Right lobe of liver (tissue), 6 donors: ENCODE measurements around the gene PRSS8. TPM values are rescaled to one million over a fixed set of nuclear protein-coding genes. Genes with fewer than 3 reads are reported as not detected.
"Not testable (repeated sequence)": the region's sequence is repeated elsewhere in the genome, so short reads cannot be mapped to it uniquely, and the experiment has no call there.

ENCODE experiments used
- ATAC-seq, 4 donors: fragments of 200-7000 bp; cut with Tn5 transposase; one replicate each; pipeline ENCODE4 v1.9.1; 2020; ENCODE audit warnings: mild to moderate bottlenecking in 4 of 4, moderate library complexity in 4 of 4
- DNase-seq, 3 donors: peaks; one replicate each; pipeline ENCODE4 v3.0.0-alpha.2; 2020
- H3K27ac ChIP-seq, 3 donors: fragments of 200-600 bp; one replicate each; pipeline ENCODE4 v1.8.0; 2022
- H3K27me3 ChIP-seq, 2 donors: fragments of 200-600 bp; one replicate each; pipeline ENCODE4 v1.8.0; 2022
- H3K36me3 ChIP-seq, 4 donors: fragments of 200-600 bp; sonication (generic) in 1 of 4; one replicate each; pipeline versions ENCODE4 v1.5.1 to v1.8.0; 2017 to 2022; ENCODE audit warnings: control low read depth in 1 of 4
- H3K4me1 ChIP-seq, 4 donors: fragments of 200-600 bp; sonication (generic) in 1 of 4; one replicate each; pipeline versions ENCODE4 v1.5.1 to v1.8.0; 2017 to 2022; ENCODE audit warnings: control low read depth in 1 of 4
- H3K4me3 ChIP-seq, 3 donors: fragments of 200-600 bp; one replicate each; pipeline ENCODE4 v1.8.0; 2022
- H3K9me3 ChIP-seq, 4 donors: fragments of 200-600 bp; sonication (generic) in 1 of 4; one replicate each; pipeline versions ENCODE4 v1.5.1 to v1.8.0; 2017 to 2022; ENCODE audit warnings: control low read depth in 1 of 4
- CTCF ChIP-seq, 4 donors: fragments of 200-600 bp in 3 of 4; fragments of 450-650 bp in 1 of 4; IDR thresholded peaks; one replicate each; pipeline versions ENCODE4 v1.5.1 to v1.8.0; 2016 to 2022; ENCODE audit warnings: antibody characterized with exemption in 4 of 4, mild to moderate bottlenecking in 2 of 4
- POLR2A ChIP-seq: fragments of 450-650 bp; IDR thresholded peaks from one replicate; pipeline ENCODE4 v1.6.1; 2017; ENCODE audit warnings: antibody characterized with exemption, mild to moderate bottlenecking
- WGBS: methylation state at CpG from one replicate; pipeline ENCODE4 v1.1.6; 2018; ENCODE audit warnings: low coverage, low lambda C conversion rate; ENCODE audit not compliant: insufficient coverage; ENCODE audit errors: missing lambda C conversion rate; 5-methylcytosine and 5-hydroxymethylcytosine counted together
- intact Hi-C, 2 donors: fragments of 100-400 bp; cut with DNase I; formaldehyde crosslinking; loops; one replicate each; pipeline versions ENCODE4 v1.11.2 to v1.14.1; 2022
- total RNA-seq, 6 experiments: library from RNA; depleted of rRNA in 2 of 6; stranded (reverse); fragments of >200 nt in 2 of 6; fragmentation: NEBNext Ultra II Directional in 3 of 6; extraction: Animal tissue kit (Norgen Biotek cat#: 25700) in 3 of 6; gene quantifications; one replicate each; pipeline versions ENCODE4 v1.1.0 to v1.2.4, GENCODE V29; 2016 to 2023
- donor health status: DM: no; HTN: yes; CAD: no.
- donor health status: DM: no; HTN: no; CAD: no.
- donor health status: DM: no; HTN: no; CAD: no.
- donor health status: DM: no; HTN: yes; CAD: no.
- donor health status: DM: no; HTN: yes; CAD: no.

The PRSS8 gene
- total RNA-seq, 6 experiments from 2014 or later, result 5.6 to 20.0 (median 13.1) TPM

GRCh38 chr16:31145398-31145990 is 10.0 kb upstream of the PRSS8 start:
- no peak for DNase-seq
- WGBS, result 40% methylated on average over 7 of the region's 12 CpGs
- H3K9me3 ChIP-seq, result no peaks in the 10 kb centered on the region
- H3K4me1 ChIP-seq, result peaks cover 0 to 15% (median 7%) of the 10 kb centered on the region in 4 donors
- ATAC-seq, result no peak
- H3K36me3 ChIP-seq, result no peaks in the 10 kb centered on the region
- no peak overlapping the region for H3K27ac ChIP-seq
- intact Hi-C loops, result no loop called here
- no peak overlapping the region for H3K4me3 ChIP-seq
- no peaks in the 10 kb centered on the region for H3K27me3 ChIP-seq
- TF ChIP-seq POLR2A, result no peak

- intact Hi-C loops, result not testable (repeated sequence)
Measured at GRCh38 chr16:31144418-31144817, 8.9 kb upstream of the PRSS8 start.

GRCh38 chr16:31143694-31144148 is 8.2 kb upstream of the PRSS8 start:
- Histone ChIP-seq H3K36me3 (no peaks in the 10 kb centered on the region), H3K27ac (no peak overlapping the region), H3K9me3 (no peaks in the 10 kb centered on the region), H3K4me3 (no peak overlapping the region), H3K27me3 (no peaks in the 10 kb centered on the region), H3K4me1 (peaks cover 0 to 18% (median 9%) of the 10 kb centered on the region in 4 donors)
- 80% methylated on average over 1 of the region's 8 CpGs for WGBS
- TF ChIP-seq CTCF (IDR thresholded peaks at IDR 0.05) (no peak), POLR2A (no peak)
- DNase-seq (no peak), ATAC-seq (no peak)
- intact Hi-C loops, result no loop called here

More at GRCh38 chr16:31144418-31144817, 8.9 kb upstream of the PRSS8 start:
- WGBS, result 84% methylated on average over 6 of the region's 7 CpGs
- H3K4me3 ChIP-seq, H3K9me3 ChIP-seq, H3K36me3 ChIP-seq, H3K27ac ChIP-seq, ATAC-seq, DNase-seq, H3K27me3 ChIP-seq: not testable (repeated sequence)
- H3K4me1 ChIP-seq, result peaks cover 0 to 18% (median 9%) of the 10 kb centered on the region in 4 donors

- Histone ChIP-seq H3K27ac (peak overlapping the region in 2 of 3 donors; percentile 75 to 78), H3K9me3 (no peaks in the 10 kb centered on the region), H3K36me3 (no peaks in the 10 kb centered on the region), H3K4me1 (peaks cover 0 to 18% (median 9%) of the 10 kb centered on the region in 4 donors), H3K27me3 (no peaks in the 10 kb centered on the region), H3K4me3 (peak overlapping the region in 2 of 3 donors; percentile 48 to 51)
- no peak for DNase-seq
- 60% methylated on average over 5 of the region's 22 CpGs for whole genome bisulfite sequencing
- no peak for ATAC-seq
- no peak for TF ChIP-seq POLR2A
- no peak for TF ChIP-seq CTCF (IDR thresholded peaks at IDR 0.05)
- intact Hi-C loops, result no loop called here
Measured at GRCh38 chr16:31143011-31143693, 7.6 kb upstream of the PRSS8 start.

GRCh38 chr16:31142109-31143010 is 6.8 kb upstream of the PRSS8 start:
- Histone ChIP-seq H3K4me3 (peak overlapping the region; percentile 17 to 51 (median 48)), H3K27ac (peak overlapping the region; percentile 64 to 78 (median 75)), H3K4me1 (peaks cover 0 to 18% (median 9%) of the 10 kb centered on the region in 4 donors), H3K27me3 (no peaks in the 10 kb centered on the region), H3K9me3 (no peaks in the 10 kb centered on the region), H3K36me3 (no peaks in the 10 kb centered on the region)
- DNase-seq (peak; percentile 100), ATAC-seq (peak; percentile 95 to 98 (median 96))
- WGBS, result 0% methylated on average over 14 of the region's 89 CpGs
- intact Hi-C loops, result no loop called here
- TF ChIP-seq POLR2A (peak; percentile 35), CTCF (IDR thresholded peaks at IDR 0.05) (peak; percentile 95 to 100 (median 96))
